Panc1 (cell line): ENCODE measurements around the gene MDFI. TPM values are rescaled to one million over a fixed set of nuclear protein-coding genes. Genes with fewer than 3 reads are reported as not detected.

Source experiments
- ATAC-seq: fragments of 200-7000 bp; cut with Tn5 transposase; 2 replicates; pipeline ENCODE4 v1.9.1; 2020; ENCODE audit warnings: mild to moderate bottlenecking, moderate library complexity
- BruUV-seq: library from RNA; stranded (reverse); fragments of 400-500 nt; replicated peaks from 2 replicates; lab custom pipeline; 2021; lab: Mats Ljungman, UMichigan
- CTCF ChIA-PET: fragments of 300-600 bp; sonication (Branson Sonifier 250); formaldehyde crosslinking; loops from one replicate; lab custom pipeline; 2022; ENCODE audit warnings: antibody characterized with exemption; lab: Charles Lee
- POLR2A ChIA-PET: fragments of 300-600 bp; sonication (Branson Sonifier 250); formaldehyde crosslinking; loops from one replicate; lab custom pipeline; 2022; ENCODE audit warnings: antibody characterized with exemption; lab: Charles Lee
- DNase-seq: peaks from one replicate; pipeline ENCODE4 v3.0.0-alpha.2; 2010; ENCODE audit warnings: low read depth, low spot score
- H3K27ac ChIP-seq: 2 replicates; pipeline ENCODE4 v1.5.1; 2011; ENCODE audit warnings: mild to moderate bottlenecking, low read length, inconsistent platforms
- H3K27me3 ChIP-seq: fragments of 200-500 bp; sonication (Bioruptor generic); 2 replicates; pipeline ENCODE4 v1.6.0; 2014; ENCODE audit warnings: low read length, inconsistent platforms; ENCODE audit not compliant: control insufficient read depth, insufficient read depth
- H3K36me3 ChIP-seq: fragments of 200-500 bp; sonication (Bioruptor generic); 2 replicates; pipeline ENCODE4 v1.5.1; 2014; ENCODE audit warnings: inconsistent platforms, mild to moderate bottlenecking, low read length, moderate library complexity; ENCODE audit not compliant: control insufficient read depth, insufficient read depth
- H3K4me1 ChIP-seq: 2 replicates; pipeline ENCODE4 v1.5.1; 2011; ENCODE audit warnings: inconsistent platforms, mild to moderate bottlenecking, low read length, moderate library complexity; ENCODE audit not compliant: control insufficient read depth, insufficient read depth
- H3K4me3 ChIP-seq, 2 experiments: 2 replicates each; pipeline ENCODE4 v1.5.1; 2011 to 2012; ENCODE audit warnings: low read depth in 2 of 2, low read length in 2 of 2, mild to moderate bottlenecking in 2 of 2, inconsistent platforms in 1 of 2, moderate library complexity in 1 of 2
- H3K9me3 ChIP-seq: fragments of 200-500 bp; sonication (Bioruptor generic); 2 replicates; pipeline ENCODE4 v1.5.1; 2014; ENCODE audit warnings: low read depth, mild to moderate bottlenecking, inconsistent platforms, low read length, moderate library complexity; ENCODE audit not compliant: control insufficient read depth, insufficient read depth
- POLR2AphosphoS5 ChIP-seq: IDR thresholded peaks from 2 replicates; pipeline ENCODE4 v1.6.1; 2012; ENCODE audit warnings: mild to moderate bottlenecking, low read depth, low read length, moderate library complexity
- SIN3A ChIP-seq: IDR thresholded peaks from 2 replicates; pipeline ENCODE4 v1.6.1; 2012; ENCODE audit warnings: low read depth, mild to moderate bottlenecking, low read length, moderate library complexity, borderline replicate concordance; ENCODE audit not compliant: insufficient read depth
- TCF7L2 ChIP-seq: IDR thresholded peaks from 2 replicates; pipeline ENCODE4 v1.6.1; 2011; ENCODE audit warnings: mild to moderate bottlenecking, low read depth, low read length, inconsistent platforms
- in situ Hi-C: cut with HindIII; loops from 2 replicates; pipeline ENCODE4 v1.10.0; 2016; ENCODE audit warnings: low sequenced_read_pairs, low pct_unique_long_range_greater_than_20kb
- intact Hi-C: fragments of 100-400 bp; cut with micrococcal nuclease; formaldehyde crosslinking; loops from one replicate; pipeline ENCODE4 v1.10.0; 2022; ENCODE audit not compliant: unreplicated experiment
- total RNA-seq: library from RNA; stranded (reverse); gene quantifications from one replicate; pipeline ENCODE4 v1.2.1, GENCODE V29; 2021; ENCODE audit not compliant: unreplicated experiment
- TF ChIP-seq, protein P1 (sequence below): fragments of 450-650 bp; IDR thresholded peaks from 2 replicates; pipeline ENCODE4 v1.5.1; 2017; ENCODE audit warnings: mild to moderate bottlenecking
- TF ChIP-seq, protein P2 (sequence below), 2 experiments: IDR thresholded peaks; 2 replicates each; pipeline ENCODE4 v1.6.1; 2011 to 2012; ENCODE audit warnings: low read depth in 2 of 2, control low read depth in 1 of 2, low read length in 1 of 2, mild to moderate bottlenecking in 1 of 2, moderate library complexity in 1 of 2; ENCODE audit not compliant: insufficient read depth in 1 of 2

The MDFI gene
- total RNA-seq, 1 experiment from 2014 or later = 0.54 TPM

DNA sequence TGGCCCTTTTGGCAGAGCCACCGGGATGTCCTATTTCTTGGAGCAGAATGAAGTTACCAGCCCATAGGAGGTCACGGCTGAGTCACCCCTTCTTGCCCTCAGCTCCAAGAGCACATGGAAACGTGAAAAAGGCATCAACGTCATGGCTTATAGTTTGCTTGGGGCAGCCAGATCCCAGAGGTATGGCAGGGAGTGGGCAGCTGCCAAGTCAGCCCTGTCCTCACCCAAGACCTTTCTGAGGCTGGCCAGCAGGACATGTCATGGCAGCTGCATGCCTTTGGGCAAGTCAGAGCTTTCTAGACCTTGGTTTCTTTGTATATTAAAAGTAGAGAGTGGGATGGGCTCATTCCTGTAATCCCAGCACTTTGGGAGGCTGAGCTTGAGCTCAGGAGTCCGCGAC lies 8.2 kb upstream of the MDFI start:
- DNase-seq (no peak), ATAC-seq (no peak)
- no peaks in the 10 kb centered on the region for H3K27me3 ChIP-seq
- intact Hi-C loops (no loop called here), in situ Hi-C loops (no loop called here)
- CTCF ChIA-PET = no interaction called here
- H3K27ac ChIP-seq = no peak overlapping the region
- H3K4me1 ChIP-seq = no peaks in the 10 kb centered on the region
- no peaks in the 10 kb centered on the region for H3K36me3 ChIP-seq
- H3K4me3 ChIP-seq = no peak overlapping the region
- BruUV-seq = no TSS peak
- POLR2A ChIA-PET = interaction anchor here (0.6 kb wide), 1 partner anchor 16 kb away, joined by 4 read pairs; no protein-coding TSS in a partner anchor
- H3K9me3 ChIP-seq = no peaks in the 10 kb centered on the region
- TF ChIP-seq, protein P1, sequence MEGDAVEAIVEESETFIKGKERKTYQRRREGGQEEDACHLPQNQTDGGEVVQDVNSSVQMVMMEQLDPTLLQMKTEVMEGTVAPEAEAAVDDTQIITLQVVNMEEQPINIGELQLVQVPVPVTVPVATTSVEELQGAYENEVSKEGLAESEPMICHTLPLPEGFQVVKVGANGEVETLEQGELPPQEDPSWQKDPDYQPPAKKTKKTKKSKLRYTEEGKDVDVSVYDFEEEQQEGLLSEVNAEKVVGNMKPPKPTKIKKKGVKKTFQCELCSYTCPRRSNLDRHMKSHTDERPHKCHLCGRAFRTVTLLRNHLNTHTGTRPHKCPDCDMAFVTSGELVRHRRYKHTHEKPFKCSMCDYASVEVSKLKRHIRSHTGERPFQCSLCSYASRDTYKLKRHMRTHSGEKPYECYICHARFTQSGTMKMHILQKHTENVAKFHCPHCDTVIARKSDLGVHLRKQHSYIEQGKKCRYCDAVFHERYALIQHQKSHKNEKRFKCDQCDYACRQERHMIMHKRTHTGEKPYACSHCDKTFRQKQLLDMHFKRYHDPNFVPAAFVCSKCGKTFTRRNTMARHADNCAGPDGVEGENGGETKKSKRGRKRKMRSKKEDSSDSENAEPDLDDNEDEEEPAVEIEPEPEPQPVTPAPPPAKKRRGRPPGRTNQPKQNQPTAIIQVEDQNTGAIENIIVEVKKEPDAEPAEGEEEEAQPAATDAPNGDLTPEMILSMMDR = no peak
- no peak for TF ChIP-seq SIN3A
- TF ChIP-seq, protein P2, sequence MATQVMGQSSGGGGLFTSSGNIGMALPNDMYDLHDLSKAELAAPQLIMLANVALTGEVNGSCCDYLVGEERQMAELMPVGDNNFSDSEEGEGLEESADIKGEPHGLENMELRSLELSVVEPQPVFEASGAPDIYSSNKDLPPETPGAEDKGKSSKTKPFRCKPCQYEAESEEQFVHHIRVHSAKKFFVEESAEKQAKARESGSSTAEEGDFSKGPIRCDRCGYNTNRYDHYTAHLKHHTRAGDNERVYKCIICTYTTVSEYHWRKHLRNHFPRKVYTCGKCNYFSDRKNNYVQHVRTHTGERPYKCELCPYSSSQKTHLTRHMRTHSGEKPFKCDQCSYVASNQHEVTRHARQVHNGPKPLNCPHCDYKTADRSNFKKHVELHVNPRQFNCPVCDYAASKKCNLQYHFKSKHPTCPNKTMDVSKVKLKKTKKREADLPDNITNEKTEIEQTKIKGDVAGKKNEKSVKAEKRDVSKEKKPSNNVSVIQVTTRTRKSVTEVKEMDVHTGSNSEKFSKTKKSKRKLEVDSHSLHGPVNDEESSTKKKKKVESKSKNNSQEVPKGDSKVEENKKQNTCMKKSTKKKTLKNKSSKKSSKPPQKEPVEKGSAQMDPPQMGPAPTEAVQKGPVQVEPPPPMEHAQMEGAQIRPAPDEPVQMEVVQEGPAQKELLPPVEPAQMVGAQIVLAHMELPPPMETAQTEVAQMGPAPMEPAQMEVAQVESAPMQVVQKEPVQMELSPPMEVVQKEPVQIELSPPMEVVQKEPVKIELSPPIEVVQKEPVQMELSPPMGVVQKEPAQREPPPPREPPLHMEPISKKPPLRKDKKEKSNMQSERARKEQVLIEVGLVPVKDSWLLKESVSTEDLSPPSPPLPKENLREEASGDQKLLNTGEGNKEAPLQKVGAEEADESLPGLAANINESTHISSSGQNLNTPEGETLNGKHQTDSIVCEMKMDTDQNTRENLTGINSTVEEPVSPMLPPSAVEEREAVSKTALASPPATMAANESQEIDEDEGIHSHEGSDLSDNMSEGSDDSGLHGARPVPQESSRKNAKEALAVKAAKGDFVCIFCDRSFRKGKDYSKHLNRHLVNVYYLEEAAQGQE (IDR thresholded peaks at IDR 0.05; ENCODE audit: insufficient read depth in 1 of 2, low read depth in 2 of 2, low read length in 1 of 2) = no peak
- no peak for TF ChIP-seq TCF7L2
- TF ChIP-seq POLR2AphosphoS5 = no peak

DNA sequence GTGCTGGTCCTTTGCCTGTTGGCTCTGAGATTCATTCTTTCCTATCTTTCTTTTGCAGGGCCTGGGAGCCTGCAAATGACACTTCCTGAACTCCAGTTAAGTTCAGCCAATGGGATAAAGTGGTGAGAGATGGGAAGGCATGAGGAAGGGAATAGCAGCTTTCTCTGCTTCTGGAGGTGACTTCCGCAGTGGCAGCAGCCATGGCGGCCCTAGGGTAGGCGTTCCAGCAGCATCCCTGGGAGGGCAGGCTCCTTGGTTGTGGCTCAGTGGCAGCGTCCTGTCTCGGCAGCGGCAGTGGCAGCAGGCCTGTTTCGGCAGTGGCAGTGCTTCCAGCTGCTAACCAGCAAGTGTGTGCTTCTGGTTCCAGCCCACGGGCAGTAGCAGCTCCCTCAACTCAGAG lies 7.3 kb upstream of the MDFI start:
- intact Hi-C loops = no loop called here
- Histone ChIP-seq H3K27me3 (no peaks in the 10 kb centered on the region), H3K27ac (no peak overlapping the region), H3K4me1 (no peaks in the 10 kb centered on the region), H3K9me3 (no peaks in the 10 kb centered on the region), H3K36me3 (no peaks in the 10 kb centered on the region), H3K4me3 (no peak overlapping the region)
- DNase-seq = no peak
- CTCF ChIA-PET = no interaction called here
- POLR2A ChIA-PET = interaction anchor here (0.6 kb wide), 1 partner anchor 16 kb away, joined by 4 read pairs; no protein-coding TSS in a partner anchor
- no peak for TF ChIP-seq POLR2AphosphoS5
- no peak for TF ChIP-seq TCF7L2
- TF ChIP-seq, protein P1 = no peak
- TF ChIP-seq, protein P2 (IDR thresholded peaks at IDR 0.05; ENCODE audit: insufficient read depth in 1 of 2, low read depth in 2 of 2, low read length in 1 of 2) = no peak
- TF ChIP-seq SIN3A = no peak
- BruUV-seq = no TSS peak
- ATAC-seq = no peak
- in situ Hi-C loops = no loop called here
